ENCODE data around the gene TRIM26. TPM values are rescaled to one million over a fixed set of nuclear protein-coding genes. Genes with fewer than 3 reads are reported as not detected.
A peak's percentile ranks its signal among the peaks of the same experiment; 100 is the strongest.

Gene TRIM26, protein sequence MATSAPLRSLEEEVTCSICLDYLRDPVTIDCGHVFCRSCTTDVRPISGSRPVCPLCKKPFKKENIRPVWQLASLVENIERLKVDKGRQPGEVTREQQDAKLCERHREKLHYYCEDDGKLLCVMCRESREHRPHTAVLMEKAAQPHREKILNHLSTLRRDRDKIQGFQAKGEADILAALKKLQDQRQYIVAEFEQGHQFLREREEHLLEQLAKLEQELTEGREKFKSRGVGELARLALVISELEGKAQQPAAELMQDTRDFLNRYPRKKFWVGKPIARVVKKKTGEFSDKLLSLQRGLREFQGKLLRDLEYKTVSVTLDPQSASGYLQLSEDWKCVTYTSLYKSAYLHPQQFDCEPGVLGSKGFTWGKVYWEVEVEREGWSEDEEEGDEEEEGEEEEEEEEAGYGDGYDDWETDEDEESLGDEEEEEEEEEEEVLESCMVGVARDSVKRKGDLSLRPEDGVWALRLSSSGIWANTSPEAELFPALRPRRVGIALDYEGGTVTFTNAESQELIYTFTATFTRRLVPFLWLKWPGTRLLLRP
- total RNA-seq (2013), result 41.7 TPM
- polyA plus RNA-seq (10 to 100 TPM; 16.4 to 26.4 (median 26.0) TPM), polyA minus RNA-seq (24.7 and 56.2 TPM in 2 replicates), total RNA-seq (31.5 to 52.4 (median 44.5) reads per million in 11 experiments)

GRCh38 chr6:30212865-30213666 is at the start of gene TRIM26:
TRIM26 (minus strand) TSS chr6:30213406; CDS start chr6:30199103, 14,303 bp downstream.
- Histone ChIP-seq H3K79me2 (ENCODE audit: insufficient read depth, low read length) (peaks cover 48% of the 10 kb centered on the region), H3K27ac (ENCODE audit: low read depth in 1 of 2, low read length in 2 of 2) (peak within 1 kb of the TSS; percentile 94 to 95), H3K9ac (ENCODE audit: insufficient read depth, low read length, poor library complexity, severe bottlenecking) (peak within 1 kb of the TSS; percentile 88), H3K36me3 (replicated peaks in 1 of 2; ENCODE audit: control insufficient read depth in 1 of 2, insufficient read depth in 2 of 2, low read length in 2 of 2) (peaks cover 6 to 16% of the 10 kb centered on the region in 2 donors), H3K27me3 (ENCODE audit: control insufficient read depth in 2 of 2, insufficient read depth in 2 of 2, low read length in 2 of 2) (no peaks in the 10 kb centered on the region), H3K4me1 (ENCODE audit: control insufficient read depth in 1 of 2, insufficient read depth in 2 of 2, low read length in 2 of 2) (peaks cover 28 to 35% of the 10 kb centered on the region in 2 donors), H3K4me2 (replicated peaks; ENCODE audit: extremely low read depth, low read length, poor library complexity, severe bottlenecking) (peak within 1 kb of the TSS; percentile 86), H4K20me1 (ENCODE audit: insufficient read depth, low read length) (peaks cover 39% of the 10 kb centered on the region), H2AFZ (ENCODE audit: insufficient read depth, low read depth, low read length, poor library complexity, severe bottlenecking) (peak within 1 kb of the TSS; percentile 95), H3K4me3 (replicated peaks in 1 of 3; ENCODE audit: low read depth in 2 of 3, low read length in 3 of 3) (peak within 1 kb of the TSS; percentile 84 to 95 (median 88)), H3K9me3 (replicated peaks in 1 of 2; ENCODE audit: control insufficient read depth in 1 of 2, insufficient read depth in 1 of 2, low read length in 2 of 2) (no peaks in the 10 kb centered on the region)
- peaks cover 44% of the 10 kb centered on the region for H3K4me1 Mint-ChIP-seq
- intact Hi-C loops (cut with micrococcal nuclease), result loop anchor here (5.0 to 10.0 kb wide), 3 partner anchors 114 to 182 kb away; partner anchors contain the start of genes TRIM39 (in 2 of the 2) and PPP1R11 (in 1 of the 2)
- under 1% methylated on average over 50 of the region's 59 CpGs for WGBS (ENCODE audit: insufficient coverage)
- TF ChIP-seq, protein P1, sequence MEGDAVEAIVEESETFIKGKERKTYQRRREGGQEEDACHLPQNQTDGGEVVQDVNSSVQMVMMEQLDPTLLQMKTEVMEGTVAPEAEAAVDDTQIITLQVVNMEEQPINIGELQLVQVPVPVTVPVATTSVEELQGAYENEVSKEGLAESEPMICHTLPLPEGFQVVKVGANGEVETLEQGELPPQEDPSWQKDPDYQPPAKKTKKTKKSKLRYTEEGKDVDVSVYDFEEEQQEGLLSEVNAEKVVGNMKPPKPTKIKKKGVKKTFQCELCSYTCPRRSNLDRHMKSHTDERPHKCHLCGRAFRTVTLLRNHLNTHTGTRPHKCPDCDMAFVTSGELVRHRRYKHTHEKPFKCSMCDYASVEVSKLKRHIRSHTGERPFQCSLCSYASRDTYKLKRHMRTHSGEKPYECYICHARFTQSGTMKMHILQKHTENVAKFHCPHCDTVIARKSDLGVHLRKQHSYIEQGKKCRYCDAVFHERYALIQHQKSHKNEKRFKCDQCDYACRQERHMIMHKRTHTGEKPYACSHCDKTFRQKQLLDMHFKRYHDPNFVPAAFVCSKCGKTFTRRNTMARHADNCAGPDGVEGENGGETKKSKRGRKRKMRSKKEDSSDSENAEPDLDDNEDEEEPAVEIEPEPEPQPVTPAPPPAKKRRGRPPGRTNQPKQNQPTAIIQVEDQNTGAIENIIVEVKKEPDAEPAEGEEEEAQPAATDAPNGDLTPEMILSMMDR (IDR thresholded peaks at IDR 0.05), result no peak
- H3K27ac Mint-ChIP-seq, result peak within 1 kb of the TSS; percentile 96 to 99 (median 99)
- peaks cover 0 to 2% (median 2%) of the 10 kb centered on the region in 3 donors for H3K27me3 Mint-ChIP-seq (ENCODE audit: low read depth in 3 of 3)
- H3K9me3 Mint-ChIP-seq, result peaks cover 0 to 1% (median 0%) of the 10 kb centered on the region in 7 donors
- peak; percentile 96 for DNase-seq
- H3K4me3 Mint-ChIP-seq, result peak within 1 kb of the TSS; percentile 96 to 99
- H3K36me3 Mint-ChIP-seq, result peaks cover 20 to 27% of the 10 kb centered on the region in 2 donors

All from CD14-positive monocyte (primary cell).